HG02759 (cell line): ENCODE results near the gene NHERF2.

ENCODE experiments used
- ATAC-seq: cut with Tn5 transposase; IDR thresholded peaks from one replicate; pipeline ENCODE4 v1.9.1; 2021; ENCODE audit warnings: mild to moderate bottlenecking, moderate library complexity; ENCODE audit not compliant: unreplicated experiment

The NHERF2 gene

GRCh38 chr16:2079311-2079800 is 52.7 kb downstream of the NHERF2 start:
- no peak for ATAC-seq

GRCh38 chr16:2079991-2080390 is 53.3 kb downstream of the NHERF2 start:
- ATAC-seq: no peak

- no peak for ATAC-seq
Observed at GRCh38 chr16:2081201-2082084, 54.7 kb downstream of the NHERF2 start.

GRCh38 chr16:2082171-2082982 is 55.7 kb downstream of the NHERF2 start:
- no peak for ATAC-seq

GRCh38 chr16:2082983-2083364 is 56.3 kb downstream of the NHERF2 start:
- no peak for ATAC-seq

- no peak for ATAC-seq
Observed at GRCh38 chr16:2083409-2083808, 56.7 kb downstream of the NHERF2 start.

- ATAC-seq: no peak
Observed at GRCh38 chr16:2083876-2084780, 57.4 kb downstream of the NHERF2 start.

GRCh38 chr16:2084895-2085625 is 58.4 kb downstream of the NHERF2 start:
- no peak for ATAC-seq

GRCh38 chr16:2085669-2086068 is 59.0 kb downstream of the NHERF2 start:
- no peak for ATAC-seq

- ATAC-seq: no peak
Observed at GRCh38 chr16:2086106-2086742, 59.5 kb downstream of the NHERF2 start.

- no peak for ATAC-seq
Observed at GRCh38 chr16:2086812-2087747, 60.4 kb downstream of the NHERF2 start.

GRCh38 chr16:2087748-2088631 is 61.3 kb downstream of the NHERF2 start:
- ATAC-seq: no peak
